Measurements from ENCODE around the gene HLF. TPM values are rescaled to one million over a fixed set of nuclear protein-coding genes. Genes with fewer than 3 reads are reported as not detected.
A peak's percentile ranks its signal among the peaks of the same experiment; 100 is the strongest.

The HLF gene
- total RNA-seq, 1 donor from 2014 or later: 0.32 TPM

DNA sequence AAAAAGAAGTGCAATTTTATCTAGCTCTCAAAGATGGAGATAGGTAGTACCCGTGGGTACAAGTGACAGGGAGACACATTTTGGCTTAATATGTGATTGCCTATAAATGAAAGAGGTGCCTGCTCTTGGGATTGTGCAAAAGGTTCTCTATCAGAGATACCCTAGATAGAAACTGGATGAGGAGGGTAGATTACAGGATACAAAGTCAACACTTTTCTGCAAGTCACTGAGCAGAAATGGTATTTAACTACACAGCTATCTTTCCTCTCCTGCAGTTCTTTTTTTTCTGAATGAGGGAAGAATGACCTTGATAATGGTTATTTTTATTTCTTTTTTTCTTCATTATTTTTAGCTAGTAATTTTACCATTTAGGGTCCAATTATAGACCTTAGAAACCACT is 89.2 kb downstream of the HLF start:
- Mint-ChIP-seq H3K4me3 (ENCODE audit: unreplicated experiment) (no peak overlapping the region), H3K27ac (ENCODE audit: unreplicated experiment) (no peak overlapping the region), H3K36me3 (ENCODE audit: unreplicated experiment) (no peaks in the 10 kb centered on the region), H3K4me1 (ENCODE audit: low read depth, unreplicated experiment) (no peaks in the 10 kb centered on the region), H3K9me3 (ENCODE audit: unreplicated experiment) (peaks cover 2% of the 10 kb centered on the region), H3K27me3 (ENCODE audit: unreplicated experiment) (no peaks in the 10 kb centered on the region)
- TF ChIP-seq, protein P1, sequence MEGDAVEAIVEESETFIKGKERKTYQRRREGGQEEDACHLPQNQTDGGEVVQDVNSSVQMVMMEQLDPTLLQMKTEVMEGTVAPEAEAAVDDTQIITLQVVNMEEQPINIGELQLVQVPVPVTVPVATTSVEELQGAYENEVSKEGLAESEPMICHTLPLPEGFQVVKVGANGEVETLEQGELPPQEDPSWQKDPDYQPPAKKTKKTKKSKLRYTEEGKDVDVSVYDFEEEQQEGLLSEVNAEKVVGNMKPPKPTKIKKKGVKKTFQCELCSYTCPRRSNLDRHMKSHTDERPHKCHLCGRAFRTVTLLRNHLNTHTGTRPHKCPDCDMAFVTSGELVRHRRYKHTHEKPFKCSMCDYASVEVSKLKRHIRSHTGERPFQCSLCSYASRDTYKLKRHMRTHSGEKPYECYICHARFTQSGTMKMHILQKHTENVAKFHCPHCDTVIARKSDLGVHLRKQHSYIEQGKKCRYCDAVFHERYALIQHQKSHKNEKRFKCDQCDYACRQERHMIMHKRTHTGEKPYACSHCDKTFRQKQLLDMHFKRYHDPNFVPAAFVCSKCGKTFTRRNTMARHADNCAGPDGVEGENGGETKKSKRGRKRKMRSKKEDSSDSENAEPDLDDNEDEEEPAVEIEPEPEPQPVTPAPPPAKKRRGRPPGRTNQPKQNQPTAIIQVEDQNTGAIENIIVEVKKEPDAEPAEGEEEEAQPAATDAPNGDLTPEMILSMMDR (IDR thresholded peaks at IDR 0.05; ENCODE audit: partially characterized antibody, unreplicated experiment): no peak
- no peak for DNase-seq

DNA sequence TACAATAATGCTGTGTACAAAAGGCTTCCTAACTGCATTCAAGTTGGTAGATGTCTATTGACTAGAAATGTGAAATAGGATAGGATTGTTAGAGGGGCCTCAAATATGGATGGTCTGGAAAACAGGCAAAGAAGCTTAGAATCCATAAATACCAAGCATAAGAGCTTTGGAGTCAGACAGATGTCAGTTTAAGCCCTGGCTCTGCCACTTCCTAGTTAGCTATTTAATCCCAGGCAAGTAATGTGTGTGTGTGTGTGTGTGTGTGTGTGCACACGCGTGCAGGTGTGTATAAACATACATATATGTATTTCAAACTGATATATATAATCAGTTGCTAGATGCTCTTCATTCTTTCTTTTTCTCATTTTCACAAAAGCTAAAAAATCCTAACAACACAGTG is 90.2 kb downstream of the HLF start:
- Mint-ChIP-seq H3K4me3 (ENCODE audit: unreplicated experiment) (no peak overlapping the region), H3K27ac (ENCODE audit: unreplicated experiment) (no peak overlapping the region), H3K27me3 (ENCODE audit: unreplicated experiment) (no peaks in the 10 kb centered on the region), H3K36me3 (ENCODE audit: unreplicated experiment) (no peaks in the 10 kb centered on the region), H3K9me3 (ENCODE audit: unreplicated experiment) (peaks cover 2% of the 10 kb centered on the region), H3K4me1 (ENCODE audit: low read depth, unreplicated experiment) (no peaks in the 10 kb centered on the region)
- DNase-seq: no peak
- TF ChIP-seq, protein P1 (IDR thresholded peaks at IDR 0.05; ENCODE audit: partially characterized antibody, unreplicated experiment): no peak

DNA sequence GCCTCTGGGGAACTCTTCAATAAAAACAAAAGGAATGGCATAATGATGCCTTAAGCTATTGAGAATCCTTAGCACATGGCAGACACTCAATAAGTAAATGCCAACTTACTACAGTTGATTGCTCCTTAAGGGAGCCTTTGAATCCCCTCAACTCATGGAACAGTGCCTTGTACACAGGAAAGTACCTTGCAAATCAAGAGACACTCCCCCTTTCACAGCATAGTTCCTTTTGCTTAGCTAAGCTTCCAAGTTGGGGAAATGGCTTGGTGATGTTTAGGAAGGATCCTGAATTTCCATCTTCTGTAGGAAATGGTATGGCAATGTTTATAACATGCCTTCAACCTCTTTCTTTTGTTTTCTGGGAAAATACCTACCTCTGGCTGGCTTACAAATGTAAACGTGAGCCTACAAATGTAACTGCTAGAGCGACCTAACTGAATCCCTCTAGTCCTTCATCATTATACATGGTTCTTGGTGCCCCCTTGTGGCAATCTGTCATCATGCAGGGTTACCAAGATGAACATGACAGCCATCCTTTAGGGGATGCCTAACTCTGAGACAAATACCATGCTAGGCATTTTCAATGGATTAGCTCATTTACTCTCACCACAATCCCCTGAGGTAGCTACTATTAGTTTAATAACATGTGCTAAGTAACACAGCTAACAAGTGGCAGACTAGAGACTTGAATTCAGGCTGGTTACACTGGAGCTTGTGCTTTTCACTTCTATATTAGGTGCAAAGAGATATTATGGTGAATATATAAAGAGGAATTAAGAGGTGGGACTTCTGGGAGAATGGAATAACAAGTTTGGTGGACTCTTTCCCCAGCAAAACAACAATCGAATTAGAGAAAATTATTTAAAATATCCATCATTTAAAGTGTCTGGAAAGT is 91.9 kb downstream of the HLF start:
- Mint-ChIP-seq H3K27ac (ENCODE audit: unreplicated experiment) (no peak overlapping the region), H3K36me3 (ENCODE audit: unreplicated experiment) (peaks cover 12% of the 10 kb centered on the region), H3K4me3 (ENCODE audit: unreplicated experiment) (no peak overlapping the region), H3K4me1 (ENCODE audit: low read depth, unreplicated experiment) (no peaks in the 10 kb centered on the region), H3K27me3 (ENCODE audit: unreplicated experiment) (no peaks in the 10 kb centered on the region), H3K9me3 (ENCODE audit: unreplicated experiment) (peaks cover 2% of the 10 kb centered on the region)
- TF ChIP-seq, protein P1 (IDR thresholded peaks at IDR 0.05; ENCODE audit: partially characterized antibody, unreplicated experiment): peak; percentile 89
- peak; percentile 81 for DNase-seq

DNA sequence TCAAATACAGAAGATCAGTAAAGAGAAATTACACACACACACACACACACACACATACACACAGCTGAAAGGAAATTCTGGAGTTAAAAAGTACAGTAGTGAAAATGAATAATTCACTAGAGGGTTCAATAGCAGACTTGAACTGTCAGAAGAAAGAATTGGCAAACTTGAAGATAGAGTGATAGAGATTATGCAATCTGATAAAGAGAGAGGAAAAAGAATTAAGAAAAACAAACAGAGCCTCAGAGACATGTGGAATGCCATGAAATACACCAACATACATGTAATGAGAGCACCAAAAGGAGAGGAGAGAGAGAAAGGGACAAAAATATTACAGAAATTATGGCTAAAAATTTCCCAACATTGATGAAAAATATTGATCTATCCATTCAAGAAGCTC is 96.2 kb downstream of the HLF start:
- Mint-ChIP-seq H3K27ac (ENCODE audit: unreplicated experiment) (no peak overlapping the region), H3K4me3 (ENCODE audit: unreplicated experiment) (no peak overlapping the region), H3K27me3 (ENCODE audit: unreplicated experiment) (peaks cover 3% of the 10 kb centered on the region)

More for the DNA sequence above, 96.2 kb downstream of the HLF start:
- no peak for DNase-seq
- TF ChIP-seq, protein P1 (IDR thresholded peaks at IDR 0.05; ENCODE audit: partially characterized antibody, unreplicated experiment): no peak
- H3K4me1 Mint-ChIP-seq (ENCODE audit: low read depth, unreplicated experiment): peaks cover 3% of the 10 kb centered on the region
- peaks cover 19% of the 10 kb centered on the region for H3K36me3 Mint-ChIP-seq (ENCODE audit: unreplicated experiment)
- H3K9me3 Mint-ChIP-seq (ENCODE audit: unreplicated experiment): peaks cover 3% of the 10 kb centered on the region

All from glutamatergic neuron (in vitro differentiated cells).